ENCODE measurements around the gene TRAPPC2L.
"Not testable (repeated sequence)": the region's sequence is repeated elsewhere in the genome, so short reads cannot be mapped to it uniquely, and the experiment has no call there.

The TRAPPC2L gene

DNA sequence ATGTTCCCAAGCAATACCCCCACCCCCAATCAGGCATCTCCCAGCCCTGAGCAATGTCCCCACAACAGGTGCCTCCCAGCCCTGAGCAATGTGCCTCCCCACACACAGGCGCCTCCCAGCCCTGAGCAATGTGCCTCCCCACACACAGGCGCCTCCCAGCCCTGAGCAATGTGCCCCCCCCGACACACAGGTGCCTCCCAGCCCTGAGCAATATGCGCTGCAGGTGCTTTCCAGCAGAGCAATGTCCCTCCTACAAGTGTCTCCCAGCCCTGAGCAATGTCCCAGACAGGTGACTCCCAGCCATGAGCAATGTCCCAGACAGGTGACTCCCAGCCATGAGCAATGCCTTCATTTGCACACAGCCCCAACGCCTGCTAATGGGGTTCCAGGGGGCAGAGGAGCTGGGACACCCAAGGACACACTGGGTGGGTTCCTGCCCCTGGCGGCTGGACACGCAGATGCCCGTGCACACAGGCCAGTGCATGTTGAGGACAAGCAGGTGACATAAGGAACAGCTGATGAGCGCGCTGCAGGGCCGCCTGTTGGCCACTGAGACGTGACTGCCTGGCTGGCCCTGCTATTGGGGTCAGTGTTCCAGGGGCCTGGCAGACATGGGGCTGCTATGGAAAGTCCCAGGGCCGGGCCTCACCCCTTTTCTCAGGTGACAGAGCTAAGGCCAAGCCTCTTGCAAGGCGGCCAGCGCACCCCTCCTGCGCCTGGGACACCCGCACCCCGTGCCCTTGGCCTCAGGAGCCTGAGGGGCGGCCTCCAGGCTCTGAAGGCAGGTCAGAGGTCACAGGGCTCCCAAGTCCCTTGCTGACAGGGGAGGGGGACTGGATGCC lies 36.4 kb downstream of the TRAPPC2L start:
- DNase-seq (ENCODE audit: low spot score), result no peak

DNA sequence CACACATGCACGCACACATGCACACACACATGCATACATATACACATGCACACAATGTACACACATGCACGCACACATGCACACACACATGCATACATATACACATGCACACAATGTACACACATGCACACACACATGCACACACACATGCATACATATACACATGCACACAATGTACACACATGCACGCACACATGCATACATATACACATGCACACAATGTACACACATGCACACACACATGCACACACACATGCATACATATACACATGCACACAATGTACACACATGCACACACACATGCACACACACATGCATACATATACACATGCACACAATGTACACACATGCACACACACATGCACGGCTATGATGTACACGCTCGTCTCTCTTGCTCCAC lies 37.3 kb downstream of the TRAPPC2L start:
- not testable (repeated sequence) for DNase-seq (ENCODE audit: low spot score)

DNA sequence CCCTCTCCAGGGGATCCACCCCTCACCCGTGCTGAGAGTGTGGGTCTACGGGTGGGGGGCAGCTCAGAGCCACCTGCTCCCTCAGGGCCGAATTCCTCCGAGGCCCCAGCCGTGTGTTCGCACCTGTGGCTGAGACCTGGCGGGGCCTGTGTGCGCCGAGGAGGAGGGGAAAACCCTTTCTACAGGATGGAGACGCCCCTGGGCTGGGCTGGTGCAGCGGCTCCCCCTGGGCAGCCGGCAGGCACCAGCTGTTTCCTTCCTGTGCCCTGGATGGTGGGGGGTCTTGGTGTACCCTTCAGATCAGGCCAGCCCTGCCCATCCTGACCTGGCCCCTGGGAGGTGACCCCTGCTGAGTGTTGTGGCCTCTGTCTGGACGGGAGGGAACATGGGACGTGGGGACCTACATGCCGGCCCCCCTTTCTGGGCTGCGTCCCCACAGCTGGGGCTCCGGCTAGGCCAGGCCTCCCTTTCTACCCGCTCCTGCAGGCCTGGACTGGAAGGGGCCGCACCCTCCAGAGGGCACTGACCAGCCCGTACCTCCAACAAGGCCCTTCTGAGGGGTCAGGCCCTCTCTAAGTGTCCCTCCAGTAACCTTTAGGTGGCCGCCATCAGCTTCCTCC lies 37.9 kb downstream of the TRAPPC2L start:
- DNase-seq (ENCODE audit: low spot score), result no peak

DNA sequence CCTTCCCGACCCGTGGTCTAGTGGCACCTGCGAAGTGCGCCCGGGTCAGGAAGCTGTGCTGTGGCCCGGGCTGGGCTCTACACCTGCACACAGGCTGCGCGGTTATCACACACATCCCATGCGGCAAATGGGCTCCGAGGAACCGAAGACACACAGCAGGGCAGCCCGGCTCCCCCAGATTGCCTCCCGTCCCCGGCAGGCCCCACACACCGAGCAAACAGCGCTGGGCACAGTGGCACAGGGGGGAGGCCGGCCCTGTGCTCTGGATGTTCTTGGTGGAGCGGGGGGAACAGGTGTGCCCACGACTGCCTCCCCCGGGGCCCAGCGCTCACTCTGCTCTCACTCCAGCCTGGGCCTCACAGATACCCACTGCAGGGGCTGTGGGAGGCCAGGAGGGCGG lies 38.4 kb downstream of the TRAPPC2L start:
- no peak for DNase-seq (ENCODE audit: low spot score)

DNA sequence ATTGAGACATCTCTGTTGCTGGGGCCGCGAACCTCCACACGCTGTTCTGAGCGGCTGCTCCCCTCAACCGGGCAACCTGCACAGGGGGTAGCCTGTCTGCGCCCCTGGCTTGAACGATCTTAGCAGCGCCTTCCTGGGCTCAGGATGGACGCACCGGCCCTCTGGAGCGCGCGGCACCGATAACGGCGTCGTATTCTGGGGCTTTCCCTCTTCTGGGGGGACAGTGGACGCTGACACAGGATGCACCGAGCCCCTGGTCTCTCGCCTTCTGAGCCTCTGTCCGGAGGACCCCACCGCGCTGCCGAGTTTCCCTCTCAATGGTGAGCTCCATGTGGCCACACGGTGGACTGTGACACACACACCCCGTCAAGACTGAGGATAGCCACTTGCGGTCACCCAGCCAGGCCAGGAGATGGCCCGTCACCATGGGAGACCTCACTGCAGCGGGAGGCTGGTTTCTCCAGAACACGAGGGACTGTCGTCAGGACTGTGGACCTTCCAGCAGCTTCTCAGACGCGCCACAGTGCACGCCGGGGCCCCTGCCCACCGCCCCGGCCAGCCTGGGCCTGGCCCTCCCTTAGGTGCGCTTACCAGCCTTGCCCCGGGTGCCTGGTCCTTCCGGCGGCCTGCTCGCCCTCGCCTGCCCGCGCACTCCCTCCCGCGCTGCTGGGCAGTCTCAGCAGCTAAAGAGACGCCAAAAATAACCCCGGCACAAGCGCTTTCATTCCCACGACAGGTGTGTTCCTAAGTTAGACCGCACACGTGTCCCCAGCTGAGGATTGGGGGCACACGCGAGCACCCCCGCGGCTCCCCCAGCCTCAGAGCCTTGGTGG lies 39.5 kb downstream of the TRAPPC2L start:
- DNase-seq (ENCODE audit: low spot score), result no peak

DNA sequence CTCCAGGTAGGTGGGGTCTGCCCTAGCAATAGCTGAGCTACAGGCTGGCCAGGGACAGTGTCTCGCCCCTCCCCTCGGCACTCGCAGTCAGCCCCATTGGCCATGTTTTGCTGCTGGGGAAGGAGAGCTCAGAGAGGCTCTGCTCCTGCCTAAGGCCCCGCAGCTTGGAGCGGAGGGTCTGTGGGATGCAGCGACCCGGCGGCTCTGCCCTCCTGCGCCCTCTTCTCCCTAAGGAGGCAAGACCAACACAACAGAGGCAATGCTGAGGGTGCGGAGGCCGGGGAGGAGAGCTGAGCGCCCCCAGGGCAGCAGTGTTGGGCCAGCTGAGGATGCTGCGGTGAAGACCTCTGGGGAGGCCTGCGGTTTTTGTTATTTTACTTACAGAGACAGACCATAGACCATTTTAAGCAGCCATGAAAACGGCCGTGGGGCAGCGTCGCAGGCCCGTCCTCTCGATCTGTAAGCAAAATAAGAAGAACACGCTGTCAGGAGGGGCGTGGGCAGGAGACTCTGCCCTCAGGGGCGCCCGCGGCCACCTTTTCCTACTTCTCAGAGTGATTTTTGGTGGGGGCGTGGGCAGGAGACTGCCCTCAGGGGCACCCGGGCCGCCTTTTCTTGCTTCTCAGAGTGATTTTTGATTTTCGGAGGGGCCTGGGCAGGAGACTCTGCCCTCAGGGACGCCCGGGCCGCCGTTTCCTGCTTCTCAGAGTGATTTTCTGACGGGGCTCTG lies 40.9 kb downstream of the TRAPPC2L start:
- no peak for DNase-seq (ENCODE audit: low spot score)

DNA sequence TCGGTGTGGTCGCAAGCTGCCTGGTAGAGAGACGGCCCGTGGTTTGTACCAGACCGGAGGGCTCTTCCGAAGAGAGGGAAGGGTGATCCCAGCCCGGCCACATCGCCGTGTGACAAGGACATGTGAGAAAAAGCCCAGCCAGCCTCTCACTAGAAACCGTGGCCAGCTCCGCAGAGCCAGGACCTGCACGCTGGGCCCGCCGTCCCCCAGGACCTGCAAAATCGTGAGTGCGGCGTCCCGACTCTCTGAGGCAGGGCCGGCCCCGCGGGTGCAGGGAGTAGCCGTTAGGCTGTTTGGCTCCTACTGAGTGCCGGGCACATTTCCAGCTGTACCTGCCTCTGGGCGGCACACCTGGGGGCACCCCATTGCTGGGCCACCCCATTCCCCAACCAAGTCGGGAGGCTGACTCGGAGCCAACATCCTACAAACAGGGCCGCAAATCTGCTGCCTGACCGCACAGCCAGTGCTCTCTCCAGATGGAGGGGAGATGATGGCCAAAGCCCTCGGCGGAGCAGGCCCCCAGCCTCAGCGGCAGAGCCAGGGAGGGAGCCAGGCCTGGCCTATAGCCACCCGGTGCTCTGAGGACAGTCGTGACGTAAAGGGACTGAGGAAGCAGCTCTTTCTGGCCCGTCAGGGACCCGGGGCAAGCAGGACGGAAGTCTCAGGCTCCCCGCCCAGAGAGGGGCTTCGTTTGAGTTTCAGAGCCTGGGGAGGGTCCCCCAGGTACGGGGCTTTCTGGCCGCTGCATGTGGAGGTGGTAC lies 43.2 kb downstream of the TRAPPC2L start:
- no peak for DNase-seq (ENCODE audit: low spot score)

DNA sequence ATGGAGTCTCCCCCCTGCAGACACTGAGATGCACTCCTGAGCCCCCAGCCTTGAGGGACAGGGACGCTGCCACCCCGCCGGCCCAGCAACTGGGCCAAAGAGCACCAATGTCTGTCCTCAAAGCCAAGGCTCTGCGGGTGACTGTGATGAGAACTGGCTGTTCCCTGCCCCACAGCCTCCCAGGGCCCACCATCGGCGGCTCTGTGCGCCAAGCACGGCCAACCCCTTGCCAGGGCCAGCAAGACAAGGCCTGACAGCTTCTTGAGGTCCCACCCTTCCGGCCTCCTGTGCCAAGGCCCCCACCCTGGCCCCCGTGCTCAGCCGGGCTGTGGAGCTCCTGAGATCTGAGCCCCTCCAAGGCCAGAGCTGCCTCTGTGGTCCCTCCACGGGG lies 43.7 kb downstream of the TRAPPC2L start:
- DNase-seq (ENCODE audit: low spot score), result no peak

DNA sequence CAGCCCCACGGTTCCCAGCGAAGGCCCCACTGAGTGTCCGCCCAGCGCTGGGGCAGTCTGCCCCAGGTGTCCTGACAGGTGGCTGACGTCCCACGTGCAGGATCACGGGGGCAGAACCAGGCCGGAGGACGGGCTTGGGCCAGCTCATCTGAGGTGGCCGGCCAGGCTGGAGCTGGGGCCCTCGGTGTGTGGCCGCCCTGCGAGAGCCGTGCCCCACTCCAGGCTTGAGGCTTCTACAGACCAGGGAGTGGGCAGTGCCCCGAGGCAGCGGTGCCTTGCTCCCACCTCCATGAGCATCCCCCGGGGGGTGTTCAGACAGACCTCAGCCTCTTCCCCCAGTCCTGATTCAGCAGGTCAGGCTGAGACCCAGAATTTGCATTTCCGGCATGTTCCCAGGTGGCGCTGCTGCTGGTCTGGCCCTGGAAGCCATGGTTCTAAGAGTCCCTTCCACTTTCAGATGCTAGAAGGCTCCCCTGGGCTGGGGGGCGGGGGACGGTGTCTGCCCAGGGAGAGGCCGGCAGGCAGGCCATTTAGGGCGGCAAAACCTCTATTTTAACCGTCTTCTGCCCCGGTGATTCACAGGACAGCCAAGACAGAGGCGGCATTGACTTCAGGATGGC lies 44.9 kb downstream of the TRAPPC2L start:
- DNase-seq (ENCODE audit: low spot score), result no peak

DNA sequence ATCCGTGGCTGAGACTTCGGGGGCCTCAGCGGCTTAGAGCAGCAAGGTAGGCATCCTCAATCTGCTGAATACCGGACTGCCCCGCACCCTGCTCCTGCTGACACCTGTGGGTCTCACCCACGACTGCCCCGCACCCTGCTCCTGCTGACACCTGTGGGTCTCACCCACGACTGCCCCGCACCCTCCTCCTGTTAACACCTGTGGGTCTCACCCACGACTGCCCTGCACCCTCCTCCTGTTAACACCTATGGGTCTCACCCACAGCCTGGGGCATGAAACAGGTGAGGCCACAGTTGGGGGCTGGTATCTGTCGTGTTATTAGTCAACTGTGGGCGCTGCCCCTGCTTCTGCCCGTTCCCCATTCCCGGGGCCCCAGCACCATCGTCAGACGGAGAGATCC lies 45.8 kb downstream of the TRAPPC2L start:
- no peak for DNase-seq (ENCODE audit: low spot score)

DNA sequence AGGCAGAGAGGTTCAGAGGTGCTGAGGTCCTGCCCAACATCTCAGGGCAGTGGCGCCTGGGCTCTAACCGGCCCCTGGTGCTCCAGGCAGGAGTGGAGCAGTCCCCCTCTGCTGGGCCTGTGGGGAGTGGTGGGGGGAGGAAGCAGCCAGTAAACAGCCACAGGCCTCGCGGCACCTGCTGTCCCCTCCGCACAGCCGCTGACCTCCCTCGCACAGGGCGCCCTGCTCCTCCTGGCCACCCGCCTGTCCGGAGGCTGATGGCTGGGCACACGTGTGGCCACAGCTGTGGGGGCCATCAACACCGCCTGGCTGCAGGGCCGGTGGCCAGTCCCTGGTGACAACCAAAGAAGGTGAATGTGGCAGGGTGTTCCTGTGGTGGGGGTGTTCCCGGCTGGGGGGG lies 46.3 kb downstream of the TRAPPC2L start:
- DNase-seq (ENCODE audit: low spot score), result no peak

DNA sequence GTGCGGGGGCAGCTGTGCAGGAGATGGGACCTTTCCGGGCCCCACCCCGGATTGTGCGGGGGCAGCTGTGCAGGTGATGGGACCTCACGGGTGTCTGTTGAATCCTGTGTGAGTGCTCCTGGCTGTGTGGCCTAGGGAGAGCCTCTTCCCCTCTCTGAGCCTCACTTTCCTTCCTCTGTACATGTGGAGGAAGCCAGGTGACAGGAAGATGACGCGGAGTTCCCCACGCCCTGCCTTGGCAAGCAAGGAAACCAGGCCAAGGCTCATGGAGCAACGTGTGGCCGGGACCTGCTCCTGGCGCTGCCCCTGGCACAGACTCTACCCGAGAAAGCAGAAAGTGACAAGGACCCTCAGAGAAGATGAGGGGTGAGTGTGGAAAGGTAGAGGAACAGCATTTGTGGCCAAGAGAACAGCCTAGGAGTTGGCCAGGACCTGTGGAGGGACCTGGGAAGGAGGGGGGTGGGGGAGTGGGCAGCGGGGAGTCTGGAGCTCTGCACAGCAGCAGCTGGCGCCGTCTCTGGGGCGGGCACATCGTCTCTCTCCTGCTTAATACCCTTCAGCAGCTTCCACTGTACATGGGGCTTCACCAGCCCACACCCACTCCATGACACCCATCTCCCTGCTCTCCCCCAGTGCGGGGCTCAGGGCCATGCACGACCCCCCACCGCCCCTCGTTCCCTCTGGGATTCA lies 47.9 kb downstream of the TRAPPC2L start:
- no peak for DNase-seq (ENCODE audit: low spot score)

DNA sequence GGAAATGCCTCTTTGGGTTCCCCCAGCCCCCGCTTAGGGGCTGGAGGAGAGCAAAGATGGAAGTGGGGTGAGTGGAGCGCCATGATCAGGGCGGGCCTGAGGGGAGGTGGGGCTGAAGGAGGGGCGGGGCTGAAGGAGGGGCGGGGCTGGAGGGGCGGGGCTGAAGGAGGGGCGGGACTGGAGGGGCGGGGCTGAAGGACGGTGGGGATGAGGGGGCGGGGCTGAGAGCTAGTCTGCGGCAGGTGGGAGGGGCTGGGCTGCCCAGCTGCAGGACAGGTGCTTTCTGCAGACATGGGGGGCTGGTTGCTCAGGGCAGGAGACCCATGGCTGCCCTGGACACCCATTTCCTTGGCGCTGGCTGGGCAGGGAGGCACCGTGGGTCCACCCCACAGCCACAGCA lies 48.6 kb downstream of the TRAPPC2L start:
- DNase-seq (ENCODE audit: low spot score), result no peak

DNA sequence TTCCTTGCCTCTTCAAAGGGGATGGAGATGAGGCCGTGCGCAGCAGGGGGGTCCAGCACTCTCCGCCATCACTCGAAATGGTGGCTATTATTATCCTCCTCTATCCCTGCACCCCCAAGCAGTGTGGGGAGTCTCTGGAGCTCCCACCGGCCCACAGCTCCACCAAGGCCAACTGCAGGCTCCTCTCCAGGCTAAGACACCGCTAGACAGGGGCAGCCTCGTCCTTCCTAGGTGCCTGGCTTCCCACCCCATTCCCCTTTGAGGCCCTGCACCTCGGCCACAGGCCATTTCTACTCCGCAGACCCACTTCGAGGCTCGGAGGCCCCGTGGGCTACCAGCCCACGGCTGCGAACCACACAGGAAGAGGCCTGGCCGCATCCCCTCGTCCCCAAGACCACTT lies 49.1 kb downstream of the TRAPPC2L start:
- DNase-seq (ENCODE audit: low spot score), result no peak

DNA sequence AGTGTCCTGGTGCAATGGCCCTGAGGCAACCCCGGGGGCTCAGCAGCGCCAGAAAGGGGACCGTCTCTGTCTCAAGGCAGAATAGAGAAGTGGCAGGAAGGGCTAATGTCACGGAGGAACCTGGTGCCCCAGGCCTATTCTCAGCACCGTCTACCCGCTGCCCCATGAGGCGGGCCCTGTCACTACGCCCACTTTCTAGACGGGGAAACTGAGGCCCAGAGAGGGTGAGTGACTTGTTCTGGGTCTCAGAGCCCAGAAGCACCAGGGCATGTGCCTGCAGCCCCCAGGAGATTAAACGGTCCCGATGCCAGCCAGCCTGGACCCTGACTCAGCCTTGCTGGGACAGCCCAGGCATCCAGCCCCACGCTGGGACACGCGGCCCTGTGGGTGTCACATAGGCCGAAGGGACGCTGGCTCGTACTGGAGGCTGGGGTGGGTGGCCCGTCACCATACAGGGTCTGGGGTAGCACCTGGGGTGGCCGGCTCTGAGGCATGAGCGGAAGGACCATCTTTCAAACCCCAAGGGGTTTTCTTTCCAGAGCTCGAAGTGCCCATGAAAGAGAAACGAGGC lies 49.7 kb downstream of the TRAPPC2L start:
- no peak for DNase-seq (ENCODE audit: low spot score)

DNA sequence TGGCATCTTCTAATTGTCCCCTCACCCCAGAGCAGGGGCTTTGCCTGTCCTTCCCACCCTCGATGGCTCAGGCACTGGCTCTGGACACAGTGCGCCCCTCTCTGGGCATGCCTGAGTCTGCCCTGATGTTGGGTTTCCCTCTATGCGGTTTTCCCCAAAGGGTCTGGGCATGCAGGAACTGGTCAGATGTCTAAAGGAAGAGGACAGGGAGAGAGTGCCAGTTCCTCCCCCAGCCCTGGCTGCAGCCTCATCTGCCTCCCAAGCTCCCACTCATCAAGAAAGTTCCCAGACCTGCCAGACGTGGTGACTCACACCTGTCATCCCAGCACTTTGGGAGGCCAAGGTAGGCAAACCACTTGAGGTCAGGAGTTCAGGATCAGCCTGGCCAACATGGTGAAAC lies 50.8 kb downstream of the TRAPPC2L start:
- no peak for DNase-seq (ENCODE audit: low spot score)

DNA sequence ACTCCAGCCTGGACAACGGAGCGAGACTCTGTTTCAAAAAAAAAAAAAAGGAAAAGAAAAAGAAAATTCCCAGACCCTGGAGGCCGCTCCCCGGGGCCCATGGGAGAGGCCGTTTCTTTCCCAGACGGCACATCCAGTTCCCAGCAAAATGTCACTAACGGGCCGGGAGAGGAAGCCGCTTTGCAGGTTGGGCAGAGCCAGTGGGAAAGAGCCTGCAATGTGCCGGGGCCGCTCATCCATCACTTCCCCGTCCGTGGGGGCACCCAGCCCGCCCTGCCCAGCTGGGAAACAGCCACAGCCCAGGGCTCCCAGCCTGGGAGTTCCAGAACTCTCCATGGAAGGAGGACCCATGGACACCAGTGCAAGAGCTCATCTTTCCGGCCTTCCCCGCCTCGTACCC lies 51.4 kb downstream of the TRAPPC2L start:
- no peak for DNase-seq (ENCODE audit: low spot score)

DNA sequence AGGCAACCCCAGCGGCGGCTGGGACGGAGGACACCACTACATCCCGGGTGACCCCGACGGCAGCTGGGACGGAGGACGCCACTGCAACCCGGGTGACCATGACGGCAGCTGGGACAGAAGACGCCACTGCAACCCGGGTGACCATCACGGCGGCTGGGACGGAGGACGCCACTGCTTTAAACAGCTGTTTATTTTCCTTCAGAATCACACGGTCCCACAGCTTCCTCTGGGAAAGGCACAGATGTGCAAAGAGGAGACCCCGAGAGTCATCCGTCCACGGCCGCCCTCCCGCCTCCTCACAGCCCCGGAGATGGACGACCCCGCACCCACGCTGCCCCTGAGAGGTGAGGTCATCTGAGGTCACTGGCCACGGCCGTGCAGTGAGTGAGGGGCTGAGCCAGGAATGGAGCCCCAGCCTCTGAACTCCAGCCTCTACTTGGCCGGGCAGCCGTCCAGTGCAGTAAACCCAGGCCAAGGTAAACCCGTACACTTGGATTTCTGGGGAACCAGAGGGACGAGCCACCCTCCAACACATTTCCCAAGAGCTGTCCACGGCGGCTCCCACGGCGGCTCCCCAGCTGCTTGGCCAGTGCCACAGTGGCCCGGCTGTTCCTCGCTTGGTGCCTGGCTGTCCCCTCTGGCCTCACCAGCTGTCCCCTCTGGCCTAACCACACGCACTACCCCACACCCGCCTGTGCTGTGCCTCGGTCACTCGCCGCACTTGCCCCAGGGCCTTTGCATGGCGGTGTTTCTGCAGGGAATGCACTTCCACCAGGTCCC lies 52.7 kb downstream of the TRAPPC2L start:
- no peak for DNase-seq (ENCODE audit: low spot score)

All from CD4-positive, alpha-beta T cell treated with Interleukin-15 for 4 hours (primary cell).